Measurements from ENCODE around the gene CAMKK2.
A peak's percentile ranks its signal among the peaks of the same experiment; 100 is the strongest.
"Not testable (repeated sequence)": the region's sequence is repeated elsewhere in the genome, so short reads cannot be mapped to it uniquely, and the experiment has no call there.

CAMKK2 gene

GRCh38 chr12:121300083-121300819, 3.7 kb upstream of the CAMKK2 start:
- H3K4me3 ChIP-seq (ENCODE audit: low read length), result no peak overlapping the region
- no peak for DNase-seq (ENCODE audit: low read depth, low spot score)

GRCh38 chr12:121299662-121300061, 3.2 kb upstream of the CAMKK2 start:
- no peak for DNase-seq (ENCODE audit: low read depth, low spot score)
- no peak overlapping the region for H3K4me3 ChIP-seq (ENCODE audit: low read length)

GRCh38 chr12:121298411-121298810, 1.9 kb upstream of the CAMKK2 start:
- not testable (repeated sequence) for DNase-seq (ENCODE audit: low read depth, low spot score); H3K4me3 ChIP-seq (ENCODE audit: low read length)

- no peak for DNase-seq (ENCODE audit: low read depth, low spot score)
These were observed 1.0 kb upstream of the CAMKK2 start for GRCh38 chr12:121297435-121297991.

GRCh38 chr12:121295746-121296617, 527 bp downstream of the CAMKK2 start:
- no peak for DNase-seq (ENCODE audit: low read depth, low spot score)
- peak overlapping the region; percentile 94 for H3K4me3 ChIP-seq (ENCODE audit: low read length)

More at GRCh38 chr12:121297435-121297991, 1.0 kb upstream of the CAMKK2 start:
- H3K4me3 ChIP-seq (ENCODE audit: low read length), result peak overlapping the region; percentile 66

- H3K4me3 ChIP-seq (ENCODE audit: low read length), result peak overlapping the region; percentile 94
- DNase-seq (ENCODE audit: low read depth, low spot score), result peak; percentile 63
These were observed 1.3 kb downstream of the CAMKK2 start for GRCh38 chr12:121295116-121295745.

GRCh38 chr12:121294151-121294889, 2.2 kb downstream of the CAMKK2 start:
- H3K4me3 ChIP-seq (ENCODE audit: low read length), result no peak overlapping the region
- DNase-seq (ENCODE audit: low read depth, low spot score), result no peak

GRCh38 chr12:121293603-121294002, 2.9 kb downstream of the CAMKK2 start:
- H3K4me3 ChIP-seq (ENCODE audit: low read length), result no peak overlapping the region
- no peak for DNase-seq (ENCODE audit: low read depth, low spot score)

- no peak overlapping the region for H3K4me3 ChIP-seq (ENCODE audit: low read length)
- DNase-seq (ENCODE audit: low read depth, low spot score), result no peak
These were observed 6.1 kb downstream of the CAMKK2 start for GRCh38 chr12:121290410-121290809.

- no peak for DNase-seq (ENCODE audit: low read depth, low spot score)
- no peak overlapping the region for H3K4me3 ChIP-seq (ENCODE audit: low read length)
These were observed 6.5 kb downstream of the CAMKK2 start for GRCh38 chr12:121289962-121290361.

- DNase-seq (ENCODE audit: low read depth, low spot score), result no peak
- H3K4me3 ChIP-seq (ENCODE audit: low read length), result no peak overlapping the region
These were observed 7.5 kb downstream of the CAMKK2 start for GRCh38 chr12:121288986-121289385.

- H3K4me3 ChIP-seq (ENCODE audit: low read length), result no peak overlapping the region
- no peak for DNase-seq (ENCODE audit: low read depth, low spot score)
These were observed 8.2 kb downstream of the CAMKK2 start for GRCh38 chr12:121288158-121288845.

- H3K4me3 ChIP-seq (ENCODE audit: low read length), result no peak overlapping the region
- no peak for DNase-seq (ENCODE audit: low read depth, low spot score)
These were observed 9.1 kb downstream of the CAMKK2 start for GRCh38 chr12:121287267-121287954.

GRCh38 chr12:121285856-121286255, 10.7 kb downstream of the CAMKK2 start:
- no peak overlapping the region for H3K4me3 ChIP-seq (ENCODE audit: low read length)
- no peak for DNase-seq (ENCODE audit: low read depth, low spot score)

GRCh38 chr12:121284551-121285390, 11.7 kb downstream of the CAMKK2 start:
- no peak overlapping the region for H3K4me3 ChIP-seq (ENCODE audit: low read length)
- DNase-seq (ENCODE audit: low read depth, low spot score), result no peak

- DNase-seq (ENCODE audit: low read depth, low spot score), result no peak
- H3K4me3 ChIP-seq (ENCODE audit: low read length), result no peak overlapping the region
These were observed 12.7 kb downstream of the CAMKK2 start for GRCh38 chr12:121283841-121284240.

- no peak overlapping the region for H3K4me3 ChIP-seq (ENCODE audit: low read length)
- no peak for DNase-seq (ENCODE audit: low read depth, low spot score)
These were observed 13.1 kb downstream of the CAMKK2 start for GRCh38 chr12:121283388-121283787.

Measured in Jurkat, Clone E6-1 (cell line).